Endothelial cell of umbilical vein (primary cell): ENCODE results near the gene HDAC9. TPM values are rescaled to one million over a fixed set of nuclear protein-coding genes. Genes with fewer than 3 reads are reported as not detected.

Experiments used
- BruUV-seq: library from RNA; stranded (reverse); fragments of 400-500 nt; replicated peaks from 2 replicates; lab custom pipeline; 2021; lab: Mats Ljungman, UMichigan
- CTCF ChIA-PET: fragments of 300-600, 350-600 bp; sonication (Branson Sonifier 250); formaldehyde crosslinking; loops from one replicate; lab custom pipeline; 2021; ENCODE audit warnings: antibody characterized with exemption, inconsistent platforms; lab: Charles Lee
- POLR2A ChIA-PET: fragments of 300-600, 350-600 bp; sonication (Branson Sonifier 250); formaldehyde crosslinking; loops from one replicate; lab custom pipeline; 2021; ENCODE audit warnings: antibody characterized with exemption, inconsistent platforms; lab: Charles Lee
- DNase-seq: peaks from one replicate; pipeline ENCODE4 v3.0.0-alpha.2; 2011; ENCODE audit warnings: low read depth, low spot score
- FAIRE-seq: peaks from 2 replicates; lab custom pipeline; 2011; peaks lifted over from hg19 to GRCh38; lab: Jason Lieb, UNC
- H2AFZ ChIP-seq: 2 replicates; pipeline ENCODE4 v1.6.0; 2012; ENCODE audit warnings: low read depth, low read length, control low read depth, inconsistent platforms
- H3K27ac ChIP-seq: 2 replicates; pipeline ENCODE4 v1.5.1; 2011; ENCODE audit warnings: low read depth, mild to moderate bottlenecking, control low read depth, low read length, moderate library complexity; ENCODE audit not compliant: insufficient read depth
- H3K27me3 ChIP-seq, 2 experiments: 2 replicates each; pipeline versions ENCODE4 v1.6.0 to v1.6.1; 2011; ENCODE audit warnings: low read length in 2 of 2, mixed read lengths in 1 of 2; ENCODE audit not compliant: control insufficient read depth in 2 of 2, insufficient read depth in 2 of 2
- H3K36me3 ChIP-seq, 2 experiments: 2 replicates in 1 of 2; 3 replicates in 1 of 2; pipeline ENCODE4 v1.5.1; 2011; ENCODE audit warnings: low read length in 2 of 2, mild to moderate bottlenecking in 1 of 2, moderate library complexity in 1 of 2; ENCODE audit not compliant: control insufficient read depth in 2 of 2, insufficient read depth in 2 of 2; ENCODE audit errors: extremely low read depth in 1 of 2
- H3K4me1 ChIP-seq: 3 replicates; pipeline ENCODE4 v1.5.1; 2011; ENCODE audit warnings: mild to moderate bottlenecking, low read length; ENCODE audit not compliant: control insufficient read depth, insufficient read depth; ENCODE audit errors: extremely low read depth
- H3K4me2 ChIP-seq: 2 replicates; pipeline ENCODE4 v1.6.1; 2011; ENCODE audit warnings: low read length, control low read depth, mixed read lengths; ENCODE audit not compliant: insufficient read depth
- H3K4me3 ChIP-seq, 3 experiments: fragments of 200-600 bp in 1 of 3; sonication (generic), shearing (Covaris generic) in 1 of 3; replicated peaks in 1 of 3; 2 replicates each; pipeline ENCODE4 v1.5.1; 2011 to 2016; ENCODE audit warnings: control low read depth in 3 of 3, low read length in 3 of 3, mild to moderate bottlenecking in 2 of 3, inconsistent platforms in 1 of 3, low read depth in 1 of 3, moderate library complexity in 1 of 3; ENCODE audit not compliant: insufficient read depth in 1 of 3
- H3K79me2 ChIP-seq: 2 replicates; pipeline ENCODE4 v1.6.0; 2012; ENCODE audit warnings: low read length, inconsistent platforms; ENCODE audit not compliant: control insufficient read depth, insufficient read depth
- H3K9ac ChIP-seq: replicated peaks from 2 replicates; pipeline ENCODE3; 2011; ENCODE audit warnings: low read length, control low read depth; ENCODE audit not compliant: insufficient read depth; ENCODE audit errors: extremely low read depth
- H3K9me1 ChIP-seq: replicated peaks from 3 replicates; pipeline ENCODE4 v1.6.0; 2011; ENCODE audit warnings: mild to moderate bottlenecking, low read length; ENCODE audit not compliant: control insufficient read depth, insufficient read depth; ENCODE audit errors: extremely low read depth
- H3K9me3 ChIP-seq: replicated peaks from 2 replicates; pipeline ENCODE4 v1.5.1; 2012; ENCODE audit warnings: low read length, inconsistent platforms; ENCODE audit not compliant: control insufficient read depth, insufficient read depth
- H4K20me1 ChIP-seq: replicated peaks from 2 replicates; pipeline ENCODE3; 2011; ENCODE audit warnings: mild to moderate bottlenecking, low read length; ENCODE audit not compliant: control insufficient read depth, insufficient read depth; ENCODE audit errors: extremely low read depth
- CTCF ChIP-seq, 2 donors: IDR thresholded peaks; 1 replicate in 1 of 2; 2 replicates in 1 of 2; pipeline ENCODE4 v1.5.1; 2011; ENCODE audit warnings: low read length in 2 of 2, mild to moderate bottlenecking in 2 of 2, moderate library complexity in 2 of 2, control low read depth in 1 of 2, inconsistent platforms in 1 of 2, low read depth in 1 of 2; ENCODE audit not compliant: insufficient read depth in 1 of 2; ENCODE audit errors: extremely low read depth in 1 of 2
- EZH2 ChIP-seq: IDR thresholded peaks from 2 replicates; pipeline ENCODE4 v1.6.1; 2012; ENCODE audit warnings: borderline replicate concordance, low read depth, mild to moderate bottlenecking, moderate library complexity, low read length, inconsistent platforms; ENCODE audit not compliant: severe bottlenecking
- FOS ChIP-seq: IDR thresholded peaks from 2 replicates; pipeline ENCODE4 v1.6.1; 2011; ENCODE audit warnings: mild to moderate bottlenecking, low read length, moderate library complexity, borderline replicate concordance; ENCODE audit not compliant: insufficient read depth
- GATA2 ChIP-seq: IDR thresholded peaks from 2 replicates; pipeline ENCODE4 v1.7.0; 2011; ENCODE audit warnings: low read depth, mild to moderate bottlenecking, moderate library complexity, mixed read lengths, low read length; ENCODE audit not compliant: insufficient read length, insufficient read depth
- JUN ChIP-seq: IDR thresholded peaks from 2 replicates; pipeline ENCODE4 v1.6.1; 2011; ENCODE audit warnings: borderline replicate concordance, low read depth; ENCODE audit not compliant: insufficient read length, insufficient read depth
- dilution Hi-C: fragments of 300-500 bp; cut with MboI; formaldehyde crosslinking; loops from one replicate; pipeline ENCODE4 v1.15.0; 2019; ENCODE audit warnings: low sequenced_read_pairs; ENCODE audit not compliant: extremely low pct_ligation_motif_present
- intact Hi-C: fragments of 100-400 bp; cut with micrococcal nuclease; formaldehyde crosslinking; loops from one replicate; pipeline ENCODE4 v1.10.0; 2022
- polyA plus RNA-seq, 4 experiments: library from polyadenylated mRNA; depleted of rRNA in 3 of 4; stranded (reverse) in 3 of 4; unstranded in 1 of 4; fragments of >200 nt; gene quantifications; 2 replicates each; pipeline versions ENCODE4 v1.2.1 to v1.2.3, GENCODE V29; 2011 to 2012; ENCODE audit warnings: missing spikeins in 1 of 4
- total RNA-seq: library from RNA; stranded (reverse); gene quantifications from 2 replicates; pipeline ENCODE4 v1.2.3, GENCODE V29; 2021

HDAC9 gene
- total and polyA plus RNA-seq, 2 donors (not counting 3 experiments of a cell fraction or from before 2014, with no cell fraction given) = 1.8 to 11.6 TPM

GRCh38 chr7:18844735-18845134 is 349.2 kb downstream of the HDAC9 start:
- CTCF ChIA-PET = interaction anchor here (1.5 to 2.3 kb wide), 2 partner anchors 13 to 492 kb away, joined by 3 to 8 read pairs; no protein-coding TSS in a partner anchor
- peak; percentile 61 for DNase-seq
- H3K4me3 ChIP-seq = no peak overlapping the region
- POLR2A ChIA-PET = no interaction called here
- no peaks in the 10 kb centered on the region for H3K9me1 ChIP-seq
- dilution Hi-C loops = no loop called here
- H2AFZ ChIP-seq = peak overlapping the region; percentile 26
- no peaks in the 10 kb centered on the region for H4K20me1 ChIP-seq
- H3K27me3 ChIP-seq = no peaks in the 10 kb centered on the region
- H3K36me3 ChIP-seq = no peaks in the 10 kb centered on the region
- TF ChIP-seq JUN = no peak
- TF ChIP-seq FOS = peak; percentile 68
- no peak for TF ChIP-seq CTCF (IDR thresholded peaks at IDR 0.05; ENCODE audit: extremely low read depth in 1 of 2, insufficient read depth in 1 of 2, low read depth in 1 of 2, low read length in 2 of 2)
- TF ChIP-seq GATA2 = peak; percentile 63
- BruUV-seq = no TSS peak
- H3K9ac ChIP-seq = peak overlapping the region; percentile 9
- no peaks in the 10 kb centered on the region for H3K79me2 ChIP-seq
- intact Hi-C loops = no loop called here
- H3K27ac ChIP-seq = no peak overlapping the region
- H3K4me1 ChIP-seq = peaks cover 24% of the 10 kb centered on the region
- H3K4me2 ChIP-seq = peak overlapping the region; percentile 64
- peak; percentile 24 for FAIRE-seq
- H3K9me3 ChIP-seq = no peaks in the 10 kb centered on the region

- H4K20me1 ChIP-seq = no peaks in the 10 kb centered on the region
- no peak for DNase-seq
- no peak overlapping the region for H3K9ac ChIP-seq
- H3K4me3 ChIP-seq = no peak overlapping the region
- peaks cover 24% of the 10 kb centered on the region for H3K4me1 ChIP-seq
- H3K36me3 ChIP-seq = no peaks in the 10 kb centered on the region
- dilution Hi-C loops = no loop called here
- no TSS peak for BruUV-seq
- no peak for TF ChIP-seq EZH2
- TF ChIP-seq FOS = no peak
- no peaks in the 10 kb centered on the region for H3K27me3 ChIP-seq
- no peak overlapping the region for H3K4me2 ChIP-seq
- no peaks in the 10 kb centered on the region for H3K9me1 ChIP-seq
- ChIA-PET POLR2A (no interaction called here), CTCF (no interaction called here)
- no peak overlapping the region for H3K27ac ChIP-seq
- no peaks in the 10 kb centered on the region for H3K9me3 ChIP-seq
- intact Hi-C loops = no loop called here
- H3K79me2 ChIP-seq = no peaks in the 10 kb centered on the region
- H2AFZ ChIP-seq = peak overlapping the region; percentile 5
- peak; percentile 55 for FAIRE-seq
Observed at GRCh38 chr7:18845700-18846099, 350.2 kb downstream of the HDAC9 start.
